GM18867 (cell line): ENCODE data around the gene DDX23.
"Not testable (repeated sequence)": the region's sequence is repeated elsewhere in the genome, so short reads cannot be mapped to it uniquely, and the experiment has no call there.

Experiments
- ATAC-seq: cut with Tn5 transposase; IDR thresholded peaks from one replicate; pipeline ENCODE4 v1.9.1; 2021; ENCODE audit warnings: mild to moderate bottlenecking, moderate library complexity; ENCODE audit not compliant: unreplicated experiment

Gene DDX23

GRCh38 chr12:48851883-48852733 lies at the start of gene DDX23:
Gene DDX23, minus strand, starts transcription at chr12:48852163. Its CDS starts 6,381 bp downstream, at chr12:48845782.
- peak; percentile 95 for ATAC-seq

GRCh38 chr12:48901278-48901677 lies 49.3 kb upstream of the DDX23 start:
- ATAC-seq, result no peak

DNA sequence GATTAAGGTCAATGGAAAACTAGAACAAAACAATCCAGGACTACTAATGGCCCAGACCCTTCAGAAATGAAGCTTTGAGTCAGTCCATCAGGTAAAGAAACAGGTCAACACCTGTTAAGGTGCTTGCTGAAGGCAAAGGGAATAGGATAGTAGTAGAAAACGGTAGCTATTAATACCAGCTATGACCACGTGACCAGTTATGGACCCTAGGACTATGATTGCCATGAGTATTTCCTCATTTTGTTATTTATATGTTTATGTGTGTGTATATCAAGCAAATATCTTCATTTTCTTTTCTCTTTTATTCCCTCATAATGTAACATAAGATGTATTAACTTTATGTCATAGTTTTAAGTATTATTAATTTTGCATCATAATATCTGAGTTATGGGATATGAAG lies 47.7 kb upstream of the DDX23 start:
- no peak for ATAC-seq

DNA sequence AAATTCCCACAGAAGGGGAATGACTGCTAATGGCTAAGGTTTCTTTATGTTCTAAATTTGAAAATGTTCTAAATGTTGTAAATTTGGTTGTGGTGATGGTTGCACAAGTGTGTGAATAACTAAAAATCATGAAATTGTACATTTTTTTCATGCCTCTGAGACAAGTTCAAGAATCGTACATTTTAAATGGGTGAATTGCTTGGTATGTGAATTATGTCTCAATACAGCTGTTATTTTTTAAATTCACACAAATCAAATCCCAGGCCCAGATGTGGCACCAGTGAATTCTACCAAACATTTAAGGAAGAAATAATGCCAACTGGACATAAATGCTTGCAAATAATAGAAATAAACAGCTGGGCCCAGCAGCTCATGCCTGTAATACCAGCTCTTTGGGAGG lies 42.3 kb upstream of the DDX23 start:
- ATAC-seq, result no peak

GRCh38 chr12:48890657-48891418 lies 38.9 kb upstream of the DDX23 start:
- ATAC-seq, result peak; percentile 72

- no peak for ATAC-seq
These were observed 37.7 kb upstream of the DDX23 start for GRCh38 chr12:48889679-48890078.

GRCh38 chr12:48883305-48884161 lies 31.6 kb upstream of the DDX23 start:
- no peak for ATAC-seq

- no peak for ATAC-seq
These were observed 31.0 kb upstream of the DDX23 start for GRCh38 chr12:48882972-48883304.

- ATAC-seq, result no peak
These were observed 30.3 kb upstream of the DDX23 start for GRCh38 chr12:48882315-48882687.

DNA sequence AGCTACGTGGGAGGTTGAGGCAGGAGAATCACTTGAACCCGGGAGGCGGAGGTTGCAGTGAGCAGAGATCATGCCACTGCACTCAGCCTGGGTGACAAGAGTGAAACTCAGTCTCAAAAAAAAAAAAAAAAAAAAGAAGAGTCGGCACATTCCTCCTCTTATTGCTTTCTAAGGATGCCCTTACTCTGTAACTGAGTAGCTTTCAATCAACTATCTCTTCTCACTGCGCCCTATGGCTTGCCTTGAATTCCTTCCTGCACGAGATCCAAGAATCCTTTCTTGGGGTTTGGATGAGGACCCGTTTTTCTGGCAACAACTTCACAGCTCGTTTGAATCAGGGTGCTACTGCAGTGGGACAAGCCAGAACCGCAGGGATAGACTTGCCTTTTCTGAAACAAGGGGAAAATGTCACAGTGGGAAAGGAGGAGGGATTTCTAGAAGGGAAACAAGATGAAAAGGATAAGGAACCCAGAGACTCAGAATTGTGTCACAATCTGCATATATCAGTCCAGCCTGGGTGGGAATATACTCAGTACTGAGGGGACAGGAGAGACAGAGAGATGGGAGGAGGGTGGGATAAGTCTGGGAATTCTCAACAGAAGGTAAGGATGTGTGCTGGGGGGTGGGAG lies 29.8 kb upstream of the DDX23 start:
- ATAC-seq, result no peak

DNA sequence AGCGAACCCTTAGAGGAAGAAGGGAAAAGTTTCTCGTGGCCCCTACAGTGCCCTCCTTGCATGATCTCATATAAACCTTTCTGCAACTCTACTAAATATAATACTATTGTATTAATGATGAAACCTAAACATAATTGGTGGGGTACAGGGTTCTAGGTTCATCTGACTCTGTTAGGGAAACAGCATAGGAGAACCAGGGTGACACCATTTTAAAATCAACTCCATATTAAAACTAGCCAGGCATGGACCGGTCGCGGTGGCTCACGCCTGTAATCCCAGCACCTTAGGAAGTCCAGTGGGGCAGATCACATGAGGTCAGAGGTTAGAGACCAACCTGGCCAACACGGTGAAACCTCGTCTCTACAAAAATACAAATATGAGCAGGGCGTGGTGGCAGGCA lies 28.7 kb upstream of the DDX23 start:
- no peak for ATAC-seq

GRCh38 chr12:48878548-48878947 lies 26.6 kb upstream of the DDX23 start:
- ATAC-seq, result no peak

DNA sequence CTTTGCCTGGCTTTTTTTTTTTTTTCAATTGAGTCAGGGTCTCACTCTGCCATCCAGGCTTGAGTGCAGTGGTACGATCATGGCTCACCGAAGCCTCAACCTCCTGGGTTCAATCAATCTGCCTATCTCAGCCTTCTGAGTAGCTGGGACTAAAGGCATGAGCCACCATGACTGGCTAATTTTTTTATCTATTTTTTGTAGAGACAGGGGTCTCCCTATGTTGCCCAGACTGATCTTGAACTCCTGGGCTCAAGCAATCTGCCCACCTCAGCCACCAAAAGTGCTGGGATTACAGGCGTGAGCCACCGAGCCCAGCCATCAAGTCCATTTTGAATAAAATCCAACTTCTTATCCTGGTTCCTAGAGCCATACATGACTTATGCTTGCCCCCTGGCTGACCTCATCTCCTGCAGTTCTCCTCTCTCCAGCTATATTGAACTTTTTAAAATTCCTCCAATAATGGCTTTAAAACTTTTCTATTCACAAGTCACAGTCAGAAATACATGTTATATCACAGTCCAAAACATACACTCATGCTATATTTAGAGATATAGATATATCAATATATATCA lies 24.1 kb upstream of the DDX23 start:
- ATAC-seq, result no peak

DNA sequence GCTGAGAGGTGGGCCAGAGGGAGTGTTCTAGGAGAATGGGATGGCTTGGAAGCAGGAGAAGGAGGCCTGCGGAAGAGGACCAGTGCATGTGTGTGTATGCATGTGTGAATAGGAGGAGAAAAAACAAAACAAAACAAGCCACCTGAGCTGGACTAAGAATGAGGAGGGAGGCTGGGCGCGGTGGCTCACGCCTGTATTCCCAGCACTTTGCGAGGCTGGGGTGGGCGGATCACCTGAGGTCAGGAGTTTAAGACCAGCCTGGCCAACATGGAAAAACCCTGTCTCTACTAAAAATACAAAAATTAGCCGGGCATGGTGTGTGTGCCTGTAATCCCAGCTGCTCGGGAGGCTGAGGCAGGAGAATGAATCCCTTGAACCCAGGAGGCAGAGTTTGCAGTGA lies 21.6 kb upstream of the DDX23 start:
- not testable (repeated sequence) for ATAC-seq

- no peak for ATAC-seq
These were observed 21.1 kb upstream of the DDX23 start for GRCh38 chr12:48873096-48873495.

DNA sequence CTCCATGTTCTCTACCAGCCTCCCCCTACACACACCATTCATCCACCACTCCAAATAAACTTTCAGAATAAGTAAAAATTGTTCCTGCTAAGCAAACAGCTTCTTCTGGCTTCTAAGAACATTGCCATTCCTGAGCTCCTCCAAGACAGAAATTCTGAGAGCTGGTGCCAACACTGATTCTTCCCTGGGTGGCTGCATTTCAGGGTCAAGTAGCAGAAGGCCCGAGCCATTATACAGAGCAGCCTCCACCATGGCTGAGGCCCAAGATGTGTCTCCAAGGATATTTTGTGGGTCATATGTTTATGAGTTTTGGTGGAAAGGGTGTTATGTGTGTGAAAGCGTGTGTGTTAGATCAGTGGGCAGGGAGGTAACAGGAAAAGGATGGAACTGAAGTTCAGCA lies 17.2 kb upstream of the DDX23 start:
- ATAC-seq, result no peak

- no peak for ATAC-seq
These were observed 16.5 kb upstream of the DDX23 start for GRCh38 chr12:48868451-48868850.

DNA sequence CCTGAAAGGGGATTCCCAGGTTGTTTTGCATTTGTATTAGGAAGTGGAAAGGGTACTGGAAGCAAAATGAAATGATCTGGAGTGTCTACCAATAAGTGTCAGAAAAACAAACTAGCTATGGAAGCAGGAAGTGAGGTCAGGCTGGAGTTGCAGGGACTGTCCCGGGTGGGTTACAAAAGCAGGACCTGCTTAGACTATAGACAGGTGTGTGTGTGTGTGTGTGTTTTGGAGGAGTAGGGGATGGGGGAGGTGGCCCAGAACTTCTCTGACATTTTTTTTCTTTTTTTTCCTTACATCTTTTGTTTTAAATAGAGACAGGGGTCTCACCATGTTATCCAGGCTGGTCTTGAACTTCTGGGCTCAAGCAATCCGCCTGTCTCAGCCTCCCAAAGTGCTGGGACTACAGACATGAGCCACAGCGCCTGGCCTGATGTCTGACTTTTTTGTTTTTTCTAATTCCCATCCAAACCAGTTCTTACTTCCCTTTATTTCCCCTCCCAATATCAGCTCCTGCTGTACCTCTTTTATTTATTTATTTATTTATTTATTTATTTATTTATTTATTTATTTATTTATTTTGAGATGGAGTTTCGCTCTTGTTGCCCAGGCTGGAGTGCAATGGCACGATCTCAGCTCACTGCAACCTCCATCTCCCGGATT lies 14.2 kb upstream of the DDX23 start:
- peak; percentile 38 for ATAC-seq

DNA sequence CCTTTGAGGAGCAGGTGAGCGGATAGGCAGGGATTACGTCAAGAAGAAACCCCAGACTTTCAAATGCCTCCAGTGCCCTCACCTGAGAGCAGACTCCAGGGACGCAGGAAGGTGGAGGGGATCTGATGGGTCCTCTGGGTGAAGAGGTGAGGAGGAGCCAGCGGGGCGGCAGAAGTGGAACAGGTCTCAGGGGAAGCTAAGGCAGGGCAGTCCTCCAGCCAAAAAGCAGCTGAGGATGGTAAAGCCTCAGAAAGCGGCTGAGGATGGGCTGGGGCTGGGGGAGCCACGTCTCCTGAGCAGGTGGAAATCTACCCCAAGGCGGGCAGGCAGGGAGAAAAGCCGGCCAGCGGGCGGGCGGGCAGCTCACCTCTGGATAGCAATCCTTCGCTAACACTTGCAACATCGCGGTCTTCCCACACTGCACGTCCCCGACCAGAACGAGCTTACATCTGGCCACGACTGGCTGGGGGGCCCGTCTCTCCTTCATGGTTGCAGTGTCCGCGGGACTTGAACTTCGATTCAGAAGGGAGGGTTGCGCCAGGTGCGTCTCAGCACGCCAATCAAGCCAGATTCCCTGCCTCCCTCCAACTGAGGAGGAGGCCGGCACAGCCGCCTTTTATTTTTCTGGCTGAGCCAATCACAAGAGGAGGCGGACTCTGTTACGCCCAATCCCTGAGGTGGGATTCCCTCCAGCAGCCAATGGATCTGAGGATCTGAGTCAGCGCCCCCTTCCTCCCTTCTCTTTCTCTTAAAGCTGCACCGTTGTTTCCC lies 13.5 kb upstream of the DDX23 start, which contains the start of gene RND1:
Gene RND1, minus strand, starts transcription at position 590 of the 771 bp plus-strand sequence. Its CDS starts 103 bp downstream, at position 487.
- ATAC-seq, result peak; percentile 93
